H1 (cell line): Measurements from ENCODE around the gene ZNF248. TPM values are rescaled to one million over a fixed set of nuclear protein-coding genes. Genes with fewer than 3 reads are reported as not detected.

Experiments used
- CTCF ChIA-PET: fragments of 300-600 bp; sonication (Branson Sonifier 250); formaldehyde crosslinking; loops from one replicate; lab custom pipeline; 2021; ENCODE audit not compliant: partially characterized antibody; lab: Charles Lee
- POLR2A ChIA-PET: fragments of 300-600 bp; sonication (Branson Sonifier 250); formaldehyde crosslinking; loops from one replicate; lab custom pipeline; 2021; ENCODE audit warnings: inconsistent platforms; ENCODE audit not compliant: partially characterized antibody; lab: Charles Lee
- DNase-seq, 2 experiments: peaks; one replicate each; pipeline versions ENCODE4 v3.0.0 to v3.0.0-alpha.2; 2010 to 2022; ENCODE audit warnings: low spot score in 2 of 2, low read depth in 1 of 2, mixed read lengths in 1 of 2
- FAIRE-seq: peaks from 2 replicates; lab custom pipeline; 2011; peaks lifted over from hg19 to GRCh38; lab: Jason Lieb, UNC
- H2AFZ ChIP-seq: 2 replicates; pipeline ENCODE4 v1.8.1; 2012; ENCODE audit warnings: low read length, inconsistent platforms
- H2AK5ac ChIP-seq: 2 replicates; pipeline ENCODE4 v1.6.1; 2013; ENCODE audit warnings: low read depth, low read length
- H2BK120ac ChIP-seq: replicated peaks from 2 replicates; pipeline ENCODE3; 2013; ENCODE audit warnings: low read depth, low read length, inconsistent platforms
- H2BK12ac ChIP-seq: 2 replicates; pipeline ENCODE4 v1.6.1; 2013; ENCODE audit warnings: low read depth, low read length
- H2BK15ac ChIP-seq: 2 replicates; pipeline ENCODE4 v1.6.1; 2013; ENCODE audit warnings: low read length
- H2BK20ac ChIP-seq: 2 replicates; pipeline ENCODE4 v1.6.1; 2013; ENCODE audit warnings: low read length
- H2BK5ac ChIP-seq: 2 replicates; pipeline ENCODE4 v1.6.1; 2013; ENCODE audit warnings: low read depth, low read length
- H3K14ac ChIP-seq: 2 replicates; pipeline ENCODE4 v1.6.1; 2013; ENCODE audit warnings: inconsistent platforms; ENCODE audit not compliant: insufficient read length
- H3K18ac ChIP-seq: 2 replicates; pipeline ENCODE4 v1.6.1; 2013; ENCODE audit warnings: low read length; ENCODE audit errors: extremely low read depth
- H3K23ac ChIP-seq: 2 replicates; pipeline ENCODE4 v1.6.1; 2013; ENCODE audit warnings: inconsistent platforms; ENCODE audit not compliant: insufficient read length
- H3K23me2 ChIP-seq: 2 replicates; pipeline ENCODE4 v1.6.1; 2013; ENCODE audit warnings: low read depth, low read length
- H3K27ac ChIP-seq: 2 replicates; pipeline ENCODE4 v1.6.1; 2011; ENCODE audit warnings: low read depth, low read length, inconsistent platforms
- H3K27me3 ChIP-seq, 4 experiments: replicated peaks in 1 of 4; 1 replicate in 1 of 4; 2 replicates in 3 of 4; pipeline versions ENCODE4 v1.6.1 to v1.8.1; 2011 to 2013; ENCODE audit warnings: low read length in 3 of 4, mild to moderate bottlenecking in 3 of 4, inconsistent platforms in 2 of 4, mixed read lengths in 2 of 4, moderate library complexity in 1 of 4; ENCODE audit not compliant: control insufficient read depth in 3 of 4, insufficient read depth in 3 of 4; ENCODE audit errors: extremely low read depth in 1 of 4
- H3K36me3 ChIP-seq, 4 experiments: 2 replicates each; pipeline versions ENCODE4 v1.6.1 to v1.8.1; 2011 to 2013; ENCODE audit warnings: mild to moderate bottlenecking in 4 of 4, low read length in 3 of 4, moderate library complexity in 2 of 4, control low read depth in 1 of 4, inconsistent platforms in 1 of 4; ENCODE audit not compliant: insufficient read depth in 4 of 4, control insufficient read depth in 2 of 4
- H3K4ac ChIP-seq: replicated peaks from 2 replicates; pipeline ENCODE3; 2013; ENCODE audit warnings: low read length, low read depth, mixed read lengths, inconsistent platforms; ENCODE audit not compliant: insufficient read length
- H3K4me1 ChIP-seq, 4 experiments: replicated peaks in 1 of 4; 1 replicate in 1 of 4; 2 replicates in 3 of 4; pipeline versions ENCODE4 v1.6.1 to v1.8.1; 2011 to 2013; ENCODE audit warnings: low read length in 3 of 4, inconsistent platforms in 2 of 4, mixed read lengths in 1 of 4; ENCODE audit not compliant: insufficient read depth in 4 of 4, control insufficient read depth in 3 of 4
- H3K4me2 ChIP-seq, 2 experiments: 2 replicates each; pipeline versions ENCODE4 v1.6.1 to v1.8.1; 2011 to 2013; ENCODE audit warnings: low read depth in 2 of 2, low read length in 2 of 2, control low read depth in 1 of 2, inconsistent platforms in 1 of 2, mild to moderate bottlenecking in 1 of 2; ENCODE audit not compliant: insufficient read depth in 1 of 2
- H3K4me3 ChIP-seq, 4 experiments: fragments of 200-600, 300-600 bp in 1 of 4; sonication (generic), shearing (Covaris generic), sonication (Bioruptor Twin) in 1 of 4; 2 replicates each; pipeline versions ENCODE4 v1.5.1 to v1.8.1; 2011 to 2016; ENCODE audit warnings: low read length in 4 of 4, low read depth in 3 of 4, control low read depth in 2 of 4, inconsistent platforms in 2 of 4, mild to moderate bottlenecking in 2 of 4, mixed read lengths in 1 of 4, moderate library complexity in 1 of 4; ENCODE audit not compliant: insufficient read depth in 2 of 4; ENCODE audit errors: extremely low read depth in 1 of 4
- H3K56ac ChIP-seq: replicated peaks from 2 replicates; pipeline ENCODE3; 2013; ENCODE audit warnings: low read depth, mild to moderate bottlenecking, mixed read lengths, low read length, inconsistent platforms; ENCODE audit not compliant: insufficient read length
- H3K79me1 ChIP-seq: 2 replicates; pipeline ENCODE4 v1.6.1; 2013; ENCODE audit warnings: low read depth, low read length, control low read depth
- H3K79me2 ChIP-seq, 2 experiments: 2 replicates each; pipeline versions ENCODE4 v1.6.1 to v1.8.1; 2012 to 2013; ENCODE audit warnings: low read length in 2 of 2, mild to moderate bottlenecking in 2 of 2, inconsistent platforms in 1 of 2; ENCODE audit not compliant: insufficient read depth in 2 of 2, control insufficient read depth in 1 of 2
- H3K9ac ChIP-seq, 4 experiments: replicated peaks in 1 of 4; 1 replicate in 1 of 4; 2 replicates in 3 of 4; pipeline versions ENCODE4 v1.6.1 to v1.8.1; 2011 to 2013; ENCODE audit warnings: low read depth in 3 of 4, low read length in 3 of 4, control low read depth in 2 of 4, mild to moderate bottlenecking in 2 of 4, moderate library complexity in 2 of 4, inconsistent platforms in 1 of 4; ENCODE audit errors: extremely low read depth in 1 of 4
- H3K9me3 ChIP-seq, 2 experiments: 2 replicates each; pipeline versions ENCODE4 v1.6.1 to v1.8.1; 2012 to 2013; ENCODE audit warnings: mild to moderate bottlenecking in 2 of 2, moderate library complexity in 2 of 2, control low read depth in 1 of 2, inconsistent platforms in 1 of 2, low read depth in 1 of 2, low read length in 1 of 2, mixed read lengths in 1 of 2; ENCODE audit not compliant: insufficient read depth in 2 of 2
- H4K20me1 ChIP-seq, 2 experiments: replicated peaks in 1 of 2; 2 replicates each; pipeline versions ENCODE3 to v1.8.1; 2011 to 2013; ENCODE audit warnings: inconsistent platforms in 2 of 2, low read length in 2 of 2, mild to moderate bottlenecking in 1 of 2; ENCODE audit not compliant: insufficient read depth in 2 of 2, control insufficient read depth in 1 of 2
- H4K5ac ChIP-seq: 2 replicates; pipeline ENCODE4 v1.6.1; 2013; ENCODE audit warnings: low read length, low read depth, mixed read lengths, inconsistent platforms; ENCODE audit not compliant: insufficient read length
- H4K8ac ChIP-seq: 2 replicates; pipeline ENCODE4 v1.8.0; 2013; ENCODE audit warnings: mild to moderate bottlenecking, moderate library complexity, low read length, inconsistent platforms; ENCODE audit not compliant: insufficient read depth; ENCODE audit errors: extremely low read depth
- H4K91ac ChIP-seq: replicated peaks from 2 replicates; pipeline ENCODE3; 2013; ENCODE audit warnings: low read length, mixed read lengths, inconsistent platforms; ENCODE audit not compliant: insufficient read length
- BRCA1 ChIP-seq: IDR thresholded peaks from 2 replicates; pipeline ENCODE4 v1.6.1; 2012; ENCODE audit warnings: low read depth, low read length, improper control_type of control experiment
- CEBPB ChIP-seq: IDR thresholded peaks from 2 replicates; pipeline ENCODE4 v1.6.1; 2012; ENCODE audit warnings: low read depth, low read length
- CTBP2 ChIP-seq: IDR thresholded peaks from 2 replicates; pipeline ENCODE4 v1.7.0; 2011; ENCODE audit warnings: borderline replicate concordance, mild to moderate bottlenecking, moderate library complexity, mixed read lengths, low read length; ENCODE audit not compliant: insufficient read depth, insufficient read length
- EP300 ChIP-seq, 2 experiments: IDR thresholded peaks; 1 replicate in 1 of 2; 2 replicates in 1 of 2; pipeline ENCODE4 v1.6.1; 2011 to 2012; ENCODE audit warnings: low read depth in 2 of 2, low read length in 2 of 2, mild to moderate bottlenecking in 2 of 2, borderline replicate concordance in 1 of 2, inconsistent platforms in 1 of 2, moderate library complexity in 1 of 2
- PHF8 ChIP-seq: fragments of 200-600 bp; sonication (generic); conservative IDR thresholded peaks from 2 replicates; pipeline ENCODE4 v1.7.1; 2012; ENCODE audit warnings: low read depth, mild to moderate bottlenecking, inconsistent platforms, low read length, moderate library complexity
- POU5F1 ChIP-seq: IDR thresholded peaks from 2 replicates; pipeline ENCODE4 v1.6.1; 2011; ENCODE audit warnings: low read depth, mild to moderate bottlenecking, low read length, moderate library complexity
- RNF2 ChIP-seq: fragments of 200-900, 300-1000 bp; sonication (generic); IDR thresholded peaks from 2 replicates; pipeline ENCODE4 v1.7.1; 2016; ENCODE audit warnings: borderline replicate concordance, low read depth, mild to moderate bottlenecking, antibody characterized with exemption, low read length; ENCODE audit not compliant: poor library complexity, severe bottlenecking; ENCODE audit errors: missing control alignments
- RXRA ChIP-seq: IDR thresholded peaks from 2 replicates; pipeline ENCODE4 v1.6.1; 2011; ENCODE audit warnings: low read depth, mild to moderate bottlenecking, low read length, moderate library complexity; ENCODE audit not compliant: insufficient read depth
- SAP30 ChIP-seq: fragments of 300-600 bp; sonication (generic); IDR thresholded peaks from 2 replicates; pipeline ENCODE4 v1.7.1; 2012; ENCODE audit warnings: low read length, moderate library complexity, mild to moderate bottlenecking, inconsistent platforms; ENCODE audit not compliant: insufficient read depth, insufficient replicate concordance
- SUZ12 ChIP-seq: fragments of 200-600 bp; sonication (generic); IDR thresholded peaks from 2 replicates; pipeline ENCODE4 v1.6.1; 2012; ENCODE audit warnings: mild to moderate bottlenecking, inconsistent platforms, low read length, moderate library complexity, mixed read lengths
- TAF1 ChIP-seq: IDR thresholded peaks from 2 replicates; pipeline ENCODE4 v1.6.1; 2011; ENCODE audit warnings: mild to moderate bottlenecking, low read depth, low read length
- ZNF274 ChIP-seq: IDR thresholded peaks from 2 replicates; pipeline ENCODE4 v1.7.0; 2012; ENCODE audit warnings: low read length, borderline replicate concordance; ENCODE audit errors: extremely low read depth
- WGBS, 2 experiments: shearing (Covaris generic) in 1 of 2; methylation state at CpG; one replicate each; pipeline versions ENCODE4 v1.1.6 to v1.1.7; 2013 to 2015; ENCODE audit warnings: low lambda C conversion rate in 2 of 2, mixed read lengths in 2 of 2, inconsistent platforms in 1 of 2, low coverage in 1 of 2, missing lambda C conversion rate in 1 of 2; ENCODE audit not compliant: insufficient replicate concordance in 2 of 2, insufficient coverage in 1 of 2, insufficient read length in 1 of 2; ENCODE audit errors: extremely low coverage in 1 of 2, missing lambda C conversion rate in 1 of 2; 5-methylcytosine and 5-hydroxymethylcytosine counted together
- polyA plus RNA-seq, 7 experiments: library from polyadenylated mRNA; depleted of rRNA in 3 of 7; stranded (reverse) in 5 of 7; unstranded in 2 of 7; fragments of >200 nt in 5 of 7; fragments of 200-250 nt in 2 of 7; gene quantifications; 1 replicate in 5 of 7; 2 replicates in 1 of 7; 4 replicates in 1 of 7; pipeline versions ENCODE4 v1.2.1 to v1.2.3, GENCODE V29; 2011 to 2013; ENCODE audit warnings: missing spikeins in 2 of 7, mixed read lengths in 2 of 7
- total RNA-seq: library from RNA; stranded (reverse); fragmentation: NEBNext Ultra II Directional; extraction: Animal tissue kit (Norgen Biotek cat#: 25700); gene quantifications from 2 replicates; pipeline ENCODE4 v1.2.1, GENCODE V29; 2021

The ZNF248 gene
- total and polyA plus RNA-seq, 2 of the 8 experiments (the other 6 are each of a cell fraction or from before 2014, with no cell fraction given): 9.1 TPM; not detected in 1

DNA sequence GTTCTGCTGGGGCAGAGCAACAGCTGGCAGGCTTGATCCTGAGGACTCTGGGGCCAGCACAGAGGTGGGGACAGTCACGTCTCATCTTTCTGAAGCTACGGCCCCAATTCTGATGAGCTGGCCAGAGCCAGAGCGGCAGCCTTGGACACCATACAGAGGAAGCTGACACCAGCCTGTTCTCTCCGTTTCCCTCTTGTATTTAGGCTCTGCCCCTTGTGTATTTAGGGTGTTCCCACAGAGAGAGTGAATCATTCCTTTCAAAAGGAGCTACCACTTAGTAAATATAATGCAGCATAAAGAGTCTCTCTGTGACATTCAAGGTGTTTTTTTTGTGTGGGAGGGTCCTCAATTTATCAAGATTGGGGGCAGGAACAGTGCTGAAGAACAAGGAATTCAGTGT, 109.2 kb downstream of the ZNF248 start:
- peaks cover 83 to 85% of the 10 kb centered on the region in 2 experiments for H3K9me3 ChIP-seq
- 75% methylated on average over 4 of the region's 4 CpGs; no CpG with 5 or more reads in 1 of the 2 experiments for WGBS, 2 experiments
- no peak overlapping the region for H2AFZ ChIP-seq
- H3K14ac ChIP-seq: no peak overlapping the region
- no peak overlapping the region for H2BK5ac ChIP-seq
- no peaks in the 10 kb centered on the region for H4K20me1 ChIP-seq
- no peak overlapping the region for H3K23ac ChIP-seq
- H3K23me2 ChIP-seq: no peaks in the 10 kb centered on the region
- no peaks in the 10 kb centered on the region for H3K4me1 ChIP-seq
- no peaks in the 10 kb centered on the region for H3K79me2 ChIP-seq
- POLR2A ChIA-PET: no interaction called here
- no peak overlapping the region for H2BK120ac ChIP-seq
- no peak overlapping the region for H4K91ac ChIP-seq
- no peak overlapping the region for H3K4me3 ChIP-seq
- no peak overlapping the region for H3K4ac ChIP-seq
- no peak for FAIRE-seq
- H2BK15ac ChIP-seq: no peak overlapping the region
- H3K9ac ChIP-seq: no peak overlapping the region
- DNase-seq: no peak
- H3K36me3 ChIP-seq: no peaks in the 10 kb centered on the region
- no peak overlapping the region for H4K8ac ChIP-seq
- no peak overlapping the region for H3K56ac ChIP-seq
- no peak overlapping the region for H2BK12ac ChIP-seq
- H3K4me2 ChIP-seq: no peak overlapping the region
- no peak overlapping the region for H2AK5ac ChIP-seq
- H3K27ac ChIP-seq: no peak overlapping the region
- H3K27me3 ChIP-seq: no peaks in the 10 kb centered on the region
- no peak overlapping the region for H4K5ac ChIP-seq
- CTCF ChIA-PET: no interaction called here
- H3K18ac ChIP-seq: no peak overlapping the region
- H3K79me1 ChIP-seq: no peaks in the 10 kb centered on the region
- no peak overlapping the region for H2BK20ac ChIP-seq
- no peak for TF ChIP-seq TAF1
- TF ChIP-seq EP300 (IDR thresholded peaks at IDR 0.05; ENCODE audit: borderline replicate concordance in 1 of 2, low read depth in 2 of 2, low read length in 2 of 2): no peak
- TF ChIP-seq PHF8: no peak
- no peak for TF ChIP-seq RXRA
- no peak for TF ChIP-seq BRCA1
- TF ChIP-seq ZNF274: no peak
- TF ChIP-seq SAP30: no peak
- no peak for TF ChIP-seq POU5F1
- TF ChIP-seq SUZ12: no peak
- TF ChIP-seq RNF2: no peak
- no peak for TF ChIP-seq CTBP2
- no peak for TF ChIP-seq CEBPB
